Caco-2 (cell line): ENCODE data around the gene FDXR. TPM values are rescaled to one million over a fixed set of nuclear protein-coding genes. Genes with fewer than 3 reads are reported as not detected.

ENCODE experiments used
- BruUV-seq: library from RNA; stranded (reverse); fragments of 400-500 nt; replicated peaks from 2 replicates; lab custom pipeline; 2021; lab: Mats Ljungman, UMichigan
- CTCF ChIA-PET: fragments of 300-600 bp; sonication (Branson Sonifier 250); formaldehyde crosslinking; loops from one replicate; lab custom pipeline; 2022; ENCODE audit warnings: antibody characterized with exemption; lab: Charles Lee
- POLR2A ChIA-PET: fragments of 300-600 bp; sonication (Branson Sonifier 250); formaldehyde crosslinking; loops from one replicate; lab custom pipeline; 2022; ENCODE audit warnings: antibody characterized with exemption; lab: Charles Lee
- DNase-seq, 2 experiments: peaks; one replicate each; pipeline versions ENCODE4 v3.0.0 to v3.0.0-alpha.2; 2020 to 2022
- H3K27me3 ChIP-seq: replicated peaks from 2 replicates; pipeline ENCODE4 v1.6.0; 2011; ENCODE audit warnings: low read length; ENCODE audit not compliant: control insufficient read depth, insufficient read depth
- H3K36me3 ChIP-seq: 2 replicates; pipeline ENCODE4 v1.5.1; 2011; ENCODE audit warnings: low read length; ENCODE audit not compliant: control insufficient read depth, insufficient read depth
- H3K4me1 ChIP-seq: fragments of 250-450 bp; sonication (Bioruptor Pico); 2 replicates; pipeline ENCODE4 v1.5.1; 2020; ENCODE audit warnings: mild to moderate bottlenecking
- H3K4me3 ChIP-seq: 2 replicates; pipeline ENCODE4 v1.5.1; 2011; ENCODE audit warnings: low read depth, mild to moderate bottlenecking, control low read depth, low read length
- H3K9me3 ChIP-seq: fragments of 250-450 bp; sonication (Bioruptor Pico); 2 replicates; pipeline ENCODE4 v1.5.1; 2020; ENCODE audit warnings: mild to moderate bottlenecking, moderate library complexity
- H3K27ac Mint-ChIP-seq: one replicate; pipeline ENCODE4 v1.8.0; 2022; ENCODE audit warnings: mixed read lengths; ENCODE audit not compliant: unreplicated experiment
- H3K27me3 Mint-ChIP-seq: one replicate; pipeline ENCODE4 v1.8.0; 2022; ENCODE audit warnings: mixed read lengths; ENCODE audit not compliant: insufficient read depth, unreplicated experiment
- H3K36me3 Mint-ChIP-seq: one replicate; pipeline ENCODE4 v1.8.0; 2022; ENCODE audit warnings: mild to moderate bottlenecking, mixed read lengths; ENCODE audit not compliant: insufficient read depth, unreplicated experiment
- H3K4me1 Mint-ChIP-seq: one replicate; pipeline ENCODE4 v1.8.0; 2022; ENCODE audit warnings: low read depth, mixed read lengths; ENCODE audit not compliant: unreplicated experiment
- H3K4me3 Mint-ChIP-seq: one replicate; pipeline ENCODE4 v1.8.0; 2022; ENCODE audit warnings: mild to moderate bottlenecking, moderate library complexity, mixed read lengths; ENCODE audit not compliant: unreplicated experiment
- H3K9me3 Mint-ChIP-seq: one replicate; pipeline ENCODE4 v1.8.0; 2022; ENCODE audit warnings: mixed read lengths; ENCODE audit not compliant: unreplicated experiment
- CTCF ChIP-seq, 2 experiments: fragments of 200-600 bp in 1 of 2; IDR thresholded peaks; 1 replicate in 1 of 2; 2 replicates in 1 of 2; pipeline versions ENCODE4 v1.5.1 to v1.8.0; 2011 to 2022; ENCODE audit warnings: antibody characterized with exemption in 1 of 2, control low read depth in 1 of 2, inconsistent platforms in 1 of 2, low read depth in 1 of 2, low read length in 1 of 2, mild to moderate bottlenecking in 1 of 2, moderate library complexity in 1 of 2; ENCODE audit not compliant: insufficient read depth in 1 of 2, severe bottlenecking in 1 of 2, unreplicated experiment in 1 of 2
- intact Hi-C: fragments of 100-400 bp; cut with micrococcal nuclease; formaldehyde crosslinking; loops from one replicate; pipeline ENCODE4 v1.10.0; 2022; ENCODE audit not compliant: unreplicated experiment
- total RNA-seq: library from RNA; stranded (reverse); gene quantifications from 2 replicates; pipeline ENCODE4 v1.2.3, GENCODE V29; 2022

FDXR gene
- total RNA-seq, 1 experiment from 2014 or later: 19.0 TPM

DNA sequence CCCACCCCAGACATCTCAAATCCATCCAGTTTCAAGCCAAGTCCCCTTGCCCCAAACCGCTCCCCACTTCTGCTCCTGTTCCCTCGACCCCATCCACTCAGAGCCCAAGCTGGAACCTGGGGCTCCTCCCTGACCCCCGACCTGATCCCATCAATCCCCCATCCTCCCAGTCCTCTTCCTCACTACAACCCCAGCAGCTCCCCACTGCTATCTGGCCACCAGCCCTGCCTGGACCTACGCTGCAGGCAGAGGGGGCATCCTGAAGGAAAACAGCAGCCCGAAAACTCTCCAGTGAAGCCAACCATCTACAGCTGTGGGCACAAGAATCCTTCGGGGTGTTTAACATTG is 3.9 kb downstream of the FDXR start:
- CTCF ChIA-PET: no interaction called here
- no peak overlapping the region for H3K4me3 ChIP-seq

DNA sequence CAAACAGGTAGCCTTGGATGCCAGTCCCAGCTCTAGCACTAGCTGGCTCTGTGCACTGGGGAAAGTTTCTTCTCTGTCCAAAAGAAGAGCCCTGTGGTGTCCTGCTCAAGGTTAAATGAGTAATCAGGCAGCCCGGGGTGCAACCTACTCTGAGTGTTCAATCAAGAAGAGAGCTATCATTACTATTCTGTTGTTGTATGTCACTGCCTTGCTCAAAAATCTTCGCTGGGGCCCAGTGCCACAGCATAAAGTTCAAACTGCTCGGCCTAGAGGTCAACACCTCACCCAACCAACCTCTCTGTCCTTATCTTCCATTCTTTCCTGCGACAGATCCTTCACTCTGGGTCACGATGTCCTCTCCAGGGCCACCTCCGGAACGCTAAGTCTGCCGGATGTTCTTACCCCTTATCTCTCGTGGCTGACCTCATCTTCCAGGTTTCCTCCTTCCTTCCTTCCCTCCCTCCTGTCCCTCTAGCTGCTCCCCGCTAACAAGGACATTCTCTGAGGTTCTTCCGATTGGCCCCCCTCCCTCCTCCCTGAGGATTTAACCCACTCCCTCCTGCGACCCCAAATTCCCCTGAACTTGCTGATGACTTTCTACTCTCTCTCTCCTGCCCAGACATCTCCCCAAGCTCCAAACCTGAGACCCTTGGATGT is 4.4 kb downstream of the FDXR start:
- no TSS peak for BruUV-seq
- no peaks in the 10 kb centered on the region for H3K9me3 Mint-ChIP-seq
- Histone ChIP-seq H3K27me3 (no peaks in the 10 kb centered on the region), H3K4me3 (no peak overlapping the region), H3K9me3 (no peaks in the 10 kb centered on the region), H3K4me1 (peaks cover 9% of the 10 kb centered on the region; the same call in 1 of the 2 replicates), H3K36me3 (peaks cover 3% of the 10 kb centered on the region; the same call in 1 of the 2 replicates)
- H3K4me3 Mint-ChIP-seq: no peak overlapping the region
- H3K36me3 Mint-ChIP-seq: peaks cover 15% of the 10 kb centered on the region
- peaks cover 19% of the 10 kb centered on the region for H3K4me1 Mint-ChIP-seq
- DNase-seq: no peak
- ChIA-PET CTCF (no interaction called here), POLR2A (no interaction called here)
- intact Hi-C loops: no loop called here
- TF ChIP-seq CTCF (IDR thresholded peaks at IDR 0.05; ENCODE audit: insufficient read depth in 1 of 2, low read depth in 1 of 2, low read length in 1 of 2, severe bottlenecking in 1 of 2, unreplicated experiment in 1 of 2): no peak
- H3K27ac Mint-ChIP-seq: no peak overlapping the region
- no peaks in the 10 kb centered on the region for H3K27me3 Mint-ChIP-seq

More for the DNA sequence above, 3.9 kb downstream of the FDXR start:
- TF ChIP-seq CTCF (IDR thresholded peaks at IDR 0.05; ENCODE audit: insufficient read depth in 1 of 2, low read depth in 1 of 2, low read length in 1 of 2, severe bottlenecking in 1 of 2, unreplicated experiment in 1 of 2): no peak
- Mint-ChIP-seq H3K4me1 (peaks cover 15% of the 10 kb centered on the region), H3K36me3 (peaks cover 15% of the 10 kb centered on the region), H3K9me3 (no peaks in the 10 kb centered on the region), H3K27ac (no peak overlapping the region), H3K27me3 (no peaks in the 10 kb centered on the region), H3K4me3 (no peak overlapping the region)
- POLR2A ChIA-PET: no interaction called here
- Histone ChIP-seq H3K4me1 (peaks cover 8% of the 10 kb centered on the region), H3K27me3 (no peaks in the 10 kb centered on the region), H3K9me3 (no peaks in the 10 kb centered on the region), H3K36me3 (no peaks in the 10 kb centered on the region; the same call in 1 of the 2 replicates)
- intact Hi-C loops: no loop called here
- BruUV-seq: no TSS peak
- no peak for DNase-seq

DNA sequence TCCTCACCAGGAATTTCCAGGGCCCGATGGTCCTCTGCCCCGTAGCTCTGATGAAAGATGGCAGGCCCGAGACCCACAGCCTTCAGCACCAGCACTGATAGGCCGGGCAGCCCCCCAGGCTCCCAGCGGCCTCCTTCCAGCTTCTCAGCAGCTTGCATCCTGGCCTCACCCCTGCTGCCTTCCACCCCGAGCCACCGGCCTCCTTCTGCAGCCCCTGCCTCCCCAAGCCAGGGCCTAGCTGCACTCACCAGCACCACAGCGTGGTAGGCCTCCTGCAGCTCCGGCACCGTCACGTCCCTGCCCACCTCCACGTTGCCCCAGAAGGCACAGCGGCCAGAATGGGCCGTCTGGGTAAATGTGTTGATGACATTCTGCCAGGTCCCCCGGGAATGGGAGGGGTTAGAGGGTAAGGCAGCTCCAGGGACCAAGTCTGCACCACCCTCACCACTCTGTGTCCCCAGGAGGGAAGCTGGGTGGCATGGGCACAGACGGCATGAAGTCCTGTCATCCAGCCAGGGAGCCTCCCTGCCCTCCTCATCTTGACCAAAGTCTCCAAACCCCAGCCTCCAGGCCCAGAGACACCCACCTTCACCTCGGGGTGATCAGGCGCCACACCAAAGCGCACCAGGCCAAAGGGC is 6.5 kb downstream of the FDXR start:
- Mint-ChIP-seq H3K4me1 (peaks cover 10% of the 10 kb centered on the region), H3K9me3 (no peaks in the 10 kb centered on the region), H3K27me3 (no peaks in the 10 kb centered on the region), H3K27ac (no peak overlapping the region), H3K4me3 (no peak overlapping the region), H3K36me3 (peaks cover 11% of the 10 kb centered on the region)
- ChIA-PET POLR2A (no interaction called here), CTCF (interaction anchor here (1.0 to 2.0 kb wide), 3 partner anchors 24 to 121 kb away, joined by 3 to 9 read pairs (median 4); no protein-coding TSS in a partner anchor)
- peaks cover 3% of the 10 kb centered on the region; the same call in 1 of the 2 replicates for H3K36me3 ChIP-seq
- DNase-seq: no peak
- no peak overlapping the region for H3K4me3 ChIP-seq
- H3K4me1 ChIP-seq: peaks cover 19% of the 10 kb centered on the region
- intact Hi-C loops: no loop called here
- BruUV-seq: no TSS peak
- no peak for TF ChIP-seq CTCF (IDR thresholded peaks at IDR 0.05; ENCODE audit: insufficient read depth in 1 of 2, low read depth in 1 of 2, low read length in 1 of 2, severe bottlenecking in 1 of 2, unreplicated experiment in 1 of 2)
- H3K9me3 ChIP-seq: no peaks in the 10 kb centered on the region
- no peaks in the 10 kb centered on the region for H3K27me3 ChIP-seq
